Measurements from ENCODE around the gene RHBDL2. TPM values are rescaled to one million over a fixed set of nuclear protein-coding genes. Genes with fewer than 3 reads are reported as not detected.

RHBDL2 gene
- total RNA-seq, 1 donor, result 0.72 TPM

DNA sequence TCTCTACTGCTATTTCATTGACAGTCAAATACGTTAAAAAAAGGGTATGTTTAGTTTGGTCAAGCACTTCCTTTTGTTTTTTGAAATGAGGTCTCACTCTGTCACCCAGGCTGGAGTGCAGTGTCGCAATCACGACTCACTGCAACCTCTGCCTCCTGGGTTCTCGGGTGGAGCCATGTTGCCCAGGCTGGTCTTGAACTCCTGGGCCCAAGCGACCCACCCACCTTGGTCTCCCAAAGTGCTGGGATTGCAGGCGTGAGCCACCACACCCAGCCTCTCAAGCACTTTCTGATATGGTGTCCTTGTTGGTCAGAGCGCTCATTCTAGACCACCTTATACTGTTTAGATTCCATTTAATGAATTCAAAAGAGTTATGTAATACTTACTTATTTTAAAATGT is 20.9 kb upstream of the RHBDL2 start:
- H3K4me2 ChIP-seq (ENCODE audit: insufficient read depth, low read length), result peak overlapping the region; percentile 61

DNA sequence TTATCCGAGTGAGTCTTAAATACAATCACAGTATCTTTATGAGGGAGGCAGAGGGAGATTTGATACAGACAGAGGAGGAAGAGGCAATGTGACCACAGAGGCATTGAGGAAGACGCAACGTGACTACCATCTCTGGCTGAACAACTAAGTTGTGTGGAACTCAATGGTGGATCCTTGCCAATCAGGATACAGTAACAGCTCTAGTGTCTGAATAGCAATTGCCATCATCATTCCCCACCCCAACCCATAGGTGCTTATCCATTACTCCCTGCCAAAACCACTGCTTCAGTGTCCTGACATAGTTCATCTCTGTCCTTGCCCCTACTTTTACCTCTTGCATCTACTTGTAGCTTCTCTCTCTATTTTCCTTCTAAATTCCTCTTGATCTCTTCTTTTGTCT is 20.5 kb upstream of the RHBDL2 start:
- Histone ChIP-seq H2AFZ (ENCODE audit: low read length) (no peak overlapping the region), H3K4me1 (ENCODE audit: insufficient read depth, low read length) (peaks cover 18% of the 10 kb centered on the region), H3K9me3 (ENCODE audit: low read depth, low read length) (no peaks in the 10 kb centered on the region), H4K20me1 (ENCODE audit: insufficient read depth, low read length) (no peaks in the 10 kb centered on the region), H3K4me3 (ENCODE audit: insufficient read depth, low read length) (no peak overlapping the region), H3K27me3 (ENCODE audit: insufficient read depth, low read length) (no peaks in the 10 kb centered on the region), H3K79me2 (ENCODE audit: insufficient read depth, low read length) (no peaks in the 10 kb centered on the region), H3K36me3 (ENCODE audit: insufficient read depth, low read length) (no peaks in the 10 kb centered on the region), H3K4me2 (ENCODE audit: insufficient read depth, low read length) (peak overlapping the region; percentile 61), H3K27ac (ENCODE audit: low read depth, low read length) (peak overlapping the region; percentile 73)
- DNase-seq (ENCODE audit: insufficient read length, low spot score, missing footprints), result peak; percentile 76
- TF ChIP-seq CTCF (IDR thresholded peaks at IDR 0.05; ENCODE audit: extremely low read depth, low read depth, low read length), result no peak

More for the DNA sequence above, 20.9 kb upstream of the RHBDL2 start:
- Histone ChIP-seq H3K27me3 (ENCODE audit: insufficient read depth, low read length) (no peaks in the 10 kb centered on the region), H4K20me1 (ENCODE audit: insufficient read depth, low read length) (no peaks in the 10 kb centered on the region), H2AFZ (ENCODE audit: low read length) (no peak overlapping the region), H3K27ac (ENCODE audit: low read depth, low read length) (peak overlapping the region; percentile 73), H3K9me3 (ENCODE audit: low read depth, low read length) (no peaks in the 10 kb centered on the region), H3K4me3 (ENCODE audit: insufficient read depth, low read length) (no peak overlapping the region), H3K36me3 (ENCODE audit: insufficient read depth, low read length) (no peaks in the 10 kb centered on the region), H3K4me1 (ENCODE audit: insufficient read depth, low read length) (peaks cover 18% of the 10 kb centered on the region), H3K79me2 (ENCODE audit: insufficient read depth, low read length) (no peaks in the 10 kb centered on the region)
- no peak for DNase-seq (ENCODE audit: insufficient read length, low spot score, missing footprints)
- TF ChIP-seq CTCF (IDR thresholded peaks at IDR 0.05; ENCODE audit: extremely low read depth, low read depth, low read length), result no peak

- H3K4me2 ChIP-seq (ENCODE audit: insufficient read depth, low read length), result no peak overlapping the region
- H3K4me1 ChIP-seq (ENCODE audit: insufficient read depth, low read length), result peaks cover 18% of the 10 kb centered on the region
- H4K20me1 ChIP-seq (ENCODE audit: insufficient read depth, low read length), result no peaks in the 10 kb centered on the region
- H3K4me3 ChIP-seq (ENCODE audit: insufficient read depth, low read length), result no peak overlapping the region
- no peaks in the 10 kb centered on the region for H3K36me3 ChIP-seq (ENCODE audit: insufficient read depth, low read length)
- no peak for TF ChIP-seq CTCF (IDR thresholded peaks at IDR 0.05; ENCODE audit: extremely low read depth, low read depth, low read length)
- H3K27ac ChIP-seq (ENCODE audit: low read depth, low read length), result no peak overlapping the region
- no peaks in the 10 kb centered on the region for H3K9me3 ChIP-seq (ENCODE audit: low read depth, low read length)
- H3K79me2 ChIP-seq (ENCODE audit: insufficient read depth, low read length), result no peaks in the 10 kb centered on the region
- H3K27me3 ChIP-seq (ENCODE audit: insufficient read depth, low read length), result no peaks in the 10 kb centered on the region
- no peak for DNase-seq (ENCODE audit: insufficient read length, low spot score, missing footprints)
- no peak overlapping the region for H2AFZ ChIP-seq (ENCODE audit: low read length)
These were observed 17.3 kb upstream of the RHBDL2 start for GRCh38 chr1:38958967-38959366.

DNA sequence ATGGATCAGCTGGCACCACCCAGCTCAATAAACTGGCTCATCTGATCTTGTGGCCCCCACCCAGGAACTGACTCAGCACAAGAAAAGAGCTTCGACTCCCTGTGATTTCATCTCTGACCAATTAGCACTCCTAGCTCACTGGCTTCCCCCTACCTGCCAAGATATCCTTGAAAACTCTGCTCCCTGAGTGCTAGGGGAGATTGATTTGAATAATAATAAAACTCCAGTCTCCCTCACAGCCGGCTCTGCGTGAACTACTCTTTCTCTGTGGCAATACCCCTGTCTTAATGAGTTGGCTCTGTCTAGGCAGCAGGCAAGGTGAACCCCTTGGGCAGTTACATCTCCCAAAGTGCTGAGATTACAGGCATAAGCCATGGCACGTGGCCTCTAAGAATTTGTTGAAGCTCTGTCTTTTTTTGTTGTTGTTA is 11.8 kb upstream of the RHBDL2 start:
- H3K4me3 ChIP-seq (ENCODE audit: insufficient read depth, low read length), result no peak overlapping the region
- H4K20me1 ChIP-seq (ENCODE audit: insufficient read depth, low read length), result no peaks in the 10 kb centered on the region
- no peak overlapping the region for H3K4me2 ChIP-seq (ENCODE audit: insufficient read depth, low read length)
- H2AFZ ChIP-seq (ENCODE audit: low read length), result no peak overlapping the region
- no peaks in the 10 kb centered on the region for H3K79me2 ChIP-seq (ENCODE audit: insufficient read depth, low read length)
- H3K9me3 ChIP-seq (ENCODE audit: low read depth, low read length), result no peaks in the 10 kb centered on the region
- no peak for TF ChIP-seq CTCF (IDR thresholded peaks at IDR 0.05; ENCODE audit: extremely low read depth, low read depth, low read length)
- no peak overlapping the region for H3K27ac ChIP-seq (ENCODE audit: low read depth, low read length)
- H3K4me1 ChIP-seq (ENCODE audit: insufficient read depth, low read length), result peaks cover 3% of the 10 kb centered on the region
- no peaks in the 10 kb centered on the region for H3K27me3 ChIP-seq (ENCODE audit: insufficient read depth, low read length)
- no peak for DNase-seq (ENCODE audit: insufficient read length, low spot score, missing footprints)
- no peaks in the 10 kb centered on the region for H3K36me3 ChIP-seq (ENCODE audit: insufficient read depth, low read length)

Measured in osteoblast (primary cell).